DMS 273 treated with DMSO at 0.1 percent for 48 hours (cell line): ENCODE data around the gene TIMP2.

Source experiments
- DNase-seq: peaks from one replicate; lab custom pipeline; 2025; lab: John Stamatoyannopoulos, UW

The TIMP2 gene

DNA sequence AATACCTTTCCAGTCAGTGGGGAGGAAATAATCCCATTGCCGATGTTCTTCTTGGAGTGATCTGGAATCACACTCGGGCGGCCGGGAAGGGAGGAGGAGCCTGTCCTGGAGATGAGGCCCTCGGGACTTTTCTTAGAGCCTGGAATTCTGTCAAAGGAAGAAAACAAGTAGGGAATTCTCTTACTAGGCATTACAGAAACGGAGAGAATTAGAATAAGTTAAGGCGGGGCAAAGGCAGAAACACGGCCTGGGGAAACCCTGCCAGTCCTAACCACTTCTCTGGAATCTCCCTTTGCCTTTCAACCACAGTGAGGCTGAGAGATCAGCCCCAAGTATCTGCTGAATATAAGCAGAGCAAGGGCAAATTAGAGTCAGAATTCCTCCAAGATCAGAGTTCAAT lies 112.3 kb downstream of the TIMP2 start:
- DNase-seq = no peak

GRCh38 chr17:78808163-78808562 lies 117.0 kb downstream of the TIMP2 start:
- no peak for DNase-seq

GRCh38 chr17:78806451-78806850 lies 118.7 kb downstream of the TIMP2 start:
- no peak for DNase-seq

- no peak for DNase-seq
These were observed 119.9 kb downstream of the TIMP2 start for GRCh38 chr17:78805301-78805700.

DNA sequence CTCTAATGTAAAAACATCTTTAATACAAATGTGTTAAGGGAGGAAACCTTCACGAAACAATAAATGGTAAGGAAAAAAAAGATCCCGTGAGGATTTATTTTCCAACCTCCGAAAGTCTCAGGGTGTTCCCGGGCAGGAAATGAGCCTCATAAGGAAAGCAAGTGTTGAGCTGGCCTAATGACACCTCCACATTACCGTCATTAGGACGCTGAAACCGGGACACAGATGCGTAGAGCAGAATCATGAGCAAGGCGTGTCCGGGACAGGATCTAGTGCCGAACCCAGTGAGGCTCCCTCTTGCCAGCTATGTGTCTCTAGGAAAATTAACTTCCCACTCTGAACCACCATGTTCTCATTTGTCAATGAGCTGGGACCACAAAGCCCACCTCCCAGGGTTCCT lies 120.4 kb downstream of the TIMP2 start:
- DNase-seq = no peak

DNA sequence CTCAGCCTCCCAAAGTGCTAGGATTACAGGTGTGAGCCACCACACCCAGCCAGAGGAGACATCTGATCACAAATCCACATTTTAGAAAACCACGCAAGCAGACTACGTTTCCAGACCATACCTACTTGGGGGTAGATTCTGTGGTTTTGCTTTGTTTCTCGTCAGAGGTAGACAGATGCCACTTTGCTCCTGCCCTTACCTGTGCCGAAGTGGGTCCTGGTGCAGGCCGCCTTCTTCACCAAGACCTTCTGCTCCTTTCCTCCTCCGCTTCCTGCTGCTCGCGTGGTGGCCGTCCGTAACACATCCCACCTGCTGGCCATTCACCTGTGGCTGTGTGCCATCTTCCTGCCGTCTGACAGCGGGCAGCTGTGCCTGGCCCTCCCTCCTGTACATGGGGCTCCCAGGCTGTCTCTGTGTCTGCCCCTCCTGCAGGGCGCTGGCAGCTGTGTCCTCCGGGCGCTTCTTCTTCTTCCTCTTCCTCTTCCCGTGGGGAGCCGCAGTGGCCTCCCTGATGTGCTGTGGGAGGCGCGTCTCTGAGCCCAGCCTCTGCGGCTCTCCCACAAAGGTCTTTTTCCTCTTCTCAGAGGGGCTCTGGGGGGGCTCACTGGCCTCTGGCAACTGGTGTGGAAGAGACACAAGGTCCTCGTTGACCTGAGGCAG lies 121.9 kb downstream of the TIMP2 start:
- no peak for DNase-seq
